Measurements from ENCODE around the gene OR4Q3. TPM values are rescaled to one million over a fixed set of nuclear protein-coding genes. Genes with fewer than 3 reads are reported as not detected.
"Not testable (repeated sequence)": the region's sequence is repeated elsewhere in the genome, so short reads cannot be mapped to it uniquely, and the experiment has no call there.

OR4Q3 gene
- not detected in 2 replicates for total RNA-seq
- long read RNA-seq: 0 reads

GRCh38 chr14:19743256-19743655, at the start of gene OR4Q3:
Gene OR4Q3 (plus strand): TSS chr14:19743571.
- H3K9me3 Mint-ChIP-seq (ENCODE audit: unreplicated experiment): peaks cover 60% of the 10 kb centered on the region
- DNase-seq (ENCODE audit: extremely low spot score, unreplicated experiment): no peak
- TF ChIP-seq CTCF (IDR thresholded peaks at IDR 0.05): no peak
- no peak within 1 kb of the TSS for H3K27ac Mint-ChIP-seq (ENCODE audit: unreplicated experiment)
- H3K36me3 Mint-ChIP-seq (ENCODE audit: unreplicated experiment): peaks cover 3% of the 10 kb centered on the region
- no peak within 1 kb of the TSS for H3K4me3 Mint-ChIP-seq (ENCODE audit: unreplicated experiment)
- H3K27me3 Mint-ChIP-seq (ENCODE audit: unreplicated experiment): no peaks in the 10 kb centered on the region
- no peaks in the 10 kb centered on the region for H3K4me1 Mint-ChIP-seq (ENCODE audit: unreplicated experiment)

- Mint-ChIP-seq H3K4me1 (ENCODE audit: unreplicated experiment) (no peaks in the 10 kb centered on the region), H3K27me3 (ENCODE audit: unreplicated experiment) (no peaks in the 10 kb centered on the region), H3K4me3 (ENCODE audit: unreplicated experiment) (no peak overlapping the region), H3K36me3 (ENCODE audit: unreplicated experiment) (no peaks in the 10 kb centered on the region), H3K9me3 (ENCODE audit: unreplicated experiment) (peaks cover 14% of the 10 kb centered on the region), H3K27ac (ENCODE audit: unreplicated experiment) (no peak overlapping the region)
- no peak for DNase-seq (ENCODE audit: extremely low spot score, unreplicated experiment)
- TF ChIP-seq CTCF (IDR thresholded peaks at IDR 0.05): no peak
Measured at GRCh38 chr14:19729359-19729758, 14.0 kb upstream of the OR4Q3 start.

- Mint-ChIP-seq H3K4me1 (ENCODE audit: unreplicated experiment) (no peaks in the 10 kb centered on the region), H3K36me3 (ENCODE audit: unreplicated experiment) (no peaks in the 10 kb centered on the region), H3K9me3 (ENCODE audit: unreplicated experiment) (peaks cover 14% of the 10 kb centered on the region), H3K27ac (ENCODE audit: unreplicated experiment) (no peak overlapping the region), H3K27me3 (ENCODE audit: unreplicated experiment) (no peaks in the 10 kb centered on the region), H3K4me3 (ENCODE audit: unreplicated experiment) (no peak overlapping the region)
- no peak for DNase-seq (ENCODE audit: extremely low spot score, unreplicated experiment)
- no peak for TF ChIP-seq CTCF (IDR thresholded peaks at IDR 0.05)
Measured at GRCh38 chr14:19729763-19730162, 13.6 kb upstream of the OR4Q3 start.

- H3K27me3 Mint-ChIP-seq (ENCODE audit: unreplicated experiment); H3K36me3 Mint-ChIP-seq (ENCODE audit: unreplicated experiment); DNase-seq (ENCODE audit: extremely low spot score, unreplicated experiment); H3K27ac Mint-ChIP-seq (ENCODE audit: unreplicated experiment); H3K4me1 Mint-ChIP-seq (ENCODE audit: unreplicated experiment); H3K4me3 Mint-ChIP-seq (ENCODE audit: unreplicated experiment): not testable (repeated sequence)
- peaks cover 29% of the 10 kb centered on the region for H3K9me3 Mint-ChIP-seq (ENCODE audit: unreplicated experiment)
Measured at GRCh38 chr14:19733893-19734292, 9.5 kb upstream of the OR4Q3 start.

GRCh38 chr14:19752316-19752715, 8.9 kb downstream of the OR4Q3 start:
- not testable (repeated sequence) for H3K4me1 Mint-ChIP-seq (ENCODE audit: unreplicated experiment); H3K27me3 Mint-ChIP-seq (ENCODE audit: unreplicated experiment); H3K27ac Mint-ChIP-seq (ENCODE audit: unreplicated experiment); DNase-seq (ENCODE audit: extremely low spot score, unreplicated experiment); H3K36me3 Mint-ChIP-seq (ENCODE audit: unreplicated experiment); H3K4me3 Mint-ChIP-seq (ENCODE audit: unreplicated experiment)
- H3K9me3 Mint-ChIP-seq (ENCODE audit: unreplicated experiment): peaks cover 24% of the 10 kb centered on the region

- Mint-ChIP-seq H3K27ac (ENCODE audit: unreplicated experiment) (no peak overlapping the region), H3K9me3 (ENCODE audit: unreplicated experiment) (peaks cover 29% of the 10 kb centered on the region), H3K4me3 (ENCODE audit: unreplicated experiment) (no peak overlapping the region), H3K4me1 (ENCODE audit: unreplicated experiment) (no peaks in the 10 kb centered on the region), H3K36me3 (ENCODE audit: unreplicated experiment) (no peaks in the 10 kb centered on the region), H3K27me3 (ENCODE audit: unreplicated experiment) (no peaks in the 10 kb centered on the region)
- no peak for DNase-seq (ENCODE audit: extremely low spot score, unreplicated experiment)
- no peak for TF ChIP-seq CTCF (IDR thresholded peaks at IDR 0.05)
Measured at GRCh38 chr14:19754172-19754571, 10.8 kb downstream of the OR4Q3 start.

GRCh38 chr14:19771491-19771890, 28.1 kb downstream of the OR4Q3 start:
- DNase-seq (ENCODE audit: extremely low spot score, unreplicated experiment); H3K4me1 Mint-ChIP-seq (ENCODE audit: unreplicated experiment); H3K27me3 Mint-ChIP-seq (ENCODE audit: unreplicated experiment); H3K27ac Mint-ChIP-seq (ENCODE audit: unreplicated experiment); H3K36me3 Mint-ChIP-seq (ENCODE audit: unreplicated experiment); H3K4me3 Mint-ChIP-seq (ENCODE audit: unreplicated experiment): not testable (repeated sequence)
- H3K9me3 Mint-ChIP-seq (ENCODE audit: unreplicated experiment): peaks cover 73% of the 10 kb centered on the region
